NCI-H1436 treated with DMSO at 0.1 percent for 48 hours (cell line): ENCODE results near the gene MRPS15.
"Not testable (repeated sequence)": the region's sequence is repeated elsewhere in the genome, so short reads cannot be mapped to it uniquely, and the experiment has no call there.

Experiments used
- DNase-seq: peaks from one replicate; lab custom pipeline; 2025; lab: John Stamatoyannopoulos, UW

The MRPS15 gene

DNA sequence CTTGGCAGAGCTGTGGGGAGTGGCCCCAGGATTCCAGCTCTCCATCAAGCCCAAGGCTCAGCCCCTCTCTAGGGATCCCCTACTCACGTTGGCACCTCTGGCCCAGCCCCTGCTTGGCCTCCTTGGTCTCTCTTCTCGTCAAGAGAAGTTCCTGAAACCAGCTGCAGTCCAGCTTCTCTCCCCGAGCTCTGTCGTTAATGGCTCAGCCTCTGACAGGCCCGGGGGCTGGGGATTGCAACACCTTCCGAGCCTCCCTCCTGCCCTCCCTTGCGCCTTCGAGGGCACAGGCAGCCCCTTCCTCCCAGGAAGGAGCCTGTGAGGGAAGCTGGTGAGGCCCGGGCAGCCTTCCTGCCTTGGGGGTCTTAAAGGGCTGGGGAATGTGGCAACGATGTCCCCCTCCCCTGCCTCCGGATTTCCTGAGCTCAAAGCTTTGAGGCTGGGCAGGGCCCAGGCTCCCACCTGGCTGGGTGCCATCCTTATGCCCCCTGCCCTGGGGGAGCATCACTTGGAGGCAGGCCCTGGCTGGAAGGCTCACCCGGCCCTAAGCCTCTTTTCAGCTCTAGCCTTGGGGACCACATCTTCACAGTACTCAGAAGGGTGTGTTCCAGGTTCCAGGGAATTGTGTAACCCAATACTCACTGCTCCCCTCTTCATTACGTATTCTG is 18.7 kb upstream of the MRPS15 start, which contains the start of gene CSF3R:
CSF3R (minus strand) TSS at position 190 of the 665 bp plus-strand sequence. CDS start 3,417 bp downstream, outside the sequence.
- DNase-seq: no peak

DNA sequence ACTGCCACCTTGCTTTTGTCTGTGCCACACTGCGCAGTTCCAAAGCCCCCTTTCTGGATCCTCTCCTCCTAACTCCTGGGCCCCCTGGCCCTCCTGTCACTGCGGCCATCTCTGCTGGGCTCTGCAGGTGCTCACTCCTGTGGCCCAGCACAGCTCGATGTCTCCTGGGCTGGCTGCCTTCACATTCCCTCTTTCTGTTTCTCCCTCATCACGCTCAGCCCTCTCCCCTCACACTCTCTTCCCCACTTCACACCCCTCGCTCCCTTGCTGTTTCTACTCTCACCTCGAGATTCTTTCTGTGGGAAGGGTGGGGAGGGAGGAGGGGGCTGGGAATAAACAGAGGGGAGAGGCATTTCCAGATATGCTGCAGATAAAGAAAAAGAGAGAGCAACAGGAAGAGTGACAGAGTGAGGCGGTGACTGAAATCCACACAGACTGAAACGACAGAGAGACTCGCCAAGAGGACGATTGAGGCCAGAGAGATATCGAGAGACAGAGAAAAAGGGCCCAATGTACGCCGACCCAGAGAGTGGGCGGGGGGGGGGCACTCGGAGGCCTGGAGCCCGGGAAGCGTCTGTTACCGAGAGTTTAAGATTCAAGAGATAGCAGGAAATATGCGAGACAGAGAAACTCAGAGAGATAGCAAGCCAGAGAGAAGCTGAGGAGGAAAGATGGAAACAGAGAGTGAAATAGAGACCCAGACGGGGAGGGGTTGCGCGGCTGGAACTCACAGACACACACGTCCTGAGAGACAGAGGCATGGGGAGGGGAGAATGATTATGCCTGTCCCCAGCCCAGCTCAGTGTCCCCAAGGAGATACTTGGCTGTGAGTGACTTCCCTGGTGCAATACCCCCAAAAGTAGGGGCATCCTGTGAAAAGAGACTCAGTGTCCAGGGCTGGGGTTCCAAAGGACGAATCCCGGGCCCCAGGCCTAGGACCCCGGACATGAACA is 17.9 kb upstream of the MRPS15 start:
- no peak for DNase-seq

DNA sequence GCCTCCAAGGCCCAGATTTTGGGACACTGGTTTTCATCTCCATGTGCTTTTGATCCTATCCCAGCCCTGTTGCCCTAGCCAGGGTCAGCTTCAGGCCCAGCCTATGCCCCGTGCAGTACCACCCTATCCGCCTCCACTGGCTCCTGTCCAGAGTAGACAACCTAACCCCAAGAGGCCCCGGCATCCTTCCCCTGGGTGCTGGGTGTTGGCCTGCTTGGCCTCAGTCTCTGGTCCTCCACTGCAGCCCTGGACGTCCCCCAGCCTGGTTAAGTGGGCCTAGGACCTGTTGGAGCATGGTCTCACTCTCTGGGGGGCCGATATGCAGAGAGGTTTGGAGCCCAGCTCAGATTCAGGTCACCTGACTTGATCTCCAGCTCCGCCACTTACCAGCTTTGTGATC is 16.9 kb upstream of the MRPS15 start:
- no peak for DNase-seq

DNA sequence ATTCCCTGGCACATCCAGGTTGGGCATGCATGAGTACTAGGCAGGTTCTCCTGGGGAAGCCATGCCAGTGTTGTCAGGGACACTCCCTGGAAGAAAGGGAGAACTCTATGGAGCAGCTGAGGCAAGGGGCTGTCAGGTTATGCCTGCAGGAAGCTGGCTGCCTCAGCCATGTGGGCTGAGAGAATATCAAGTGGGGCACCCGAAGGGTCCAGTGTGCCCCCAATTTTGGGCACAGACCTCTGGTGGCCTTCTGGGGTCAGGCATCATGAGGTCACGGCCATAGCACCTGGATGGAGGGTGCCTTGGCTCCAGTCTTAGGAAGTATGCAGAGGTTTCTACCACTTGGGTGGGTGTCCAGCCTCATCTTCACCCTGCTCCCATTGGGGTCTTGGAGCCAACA is 16.0 kb upstream of the MRPS15 start:
- DNase-seq: no peak

DNA sequence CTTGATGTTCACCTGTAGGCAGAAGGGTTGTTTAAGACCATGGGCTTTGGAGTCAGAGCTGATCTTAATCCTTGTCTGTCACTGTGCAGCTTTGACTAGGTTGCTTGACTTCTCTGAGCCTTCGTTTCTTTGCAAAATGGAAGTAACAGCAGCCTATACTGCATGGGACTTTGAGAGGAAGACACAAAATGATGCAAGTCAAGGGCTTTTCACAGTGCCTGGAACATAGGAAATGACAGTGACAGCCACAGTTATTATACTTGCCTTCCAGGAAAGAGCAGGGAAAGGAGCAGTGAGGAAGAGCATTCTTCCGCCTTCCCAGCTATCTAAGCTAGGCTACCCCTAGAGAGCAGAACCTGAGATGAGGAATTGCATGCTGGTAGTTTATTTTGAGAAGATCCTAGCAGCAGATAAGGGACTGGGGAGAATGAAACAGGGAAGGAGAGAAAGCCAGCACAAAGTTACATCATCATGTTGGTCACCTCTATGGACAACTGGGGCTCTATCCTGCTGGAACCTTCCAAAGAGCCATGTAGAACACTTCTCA is 15.4 kb upstream of the MRPS15 start:
- no peak for DNase-seq

DNA sequence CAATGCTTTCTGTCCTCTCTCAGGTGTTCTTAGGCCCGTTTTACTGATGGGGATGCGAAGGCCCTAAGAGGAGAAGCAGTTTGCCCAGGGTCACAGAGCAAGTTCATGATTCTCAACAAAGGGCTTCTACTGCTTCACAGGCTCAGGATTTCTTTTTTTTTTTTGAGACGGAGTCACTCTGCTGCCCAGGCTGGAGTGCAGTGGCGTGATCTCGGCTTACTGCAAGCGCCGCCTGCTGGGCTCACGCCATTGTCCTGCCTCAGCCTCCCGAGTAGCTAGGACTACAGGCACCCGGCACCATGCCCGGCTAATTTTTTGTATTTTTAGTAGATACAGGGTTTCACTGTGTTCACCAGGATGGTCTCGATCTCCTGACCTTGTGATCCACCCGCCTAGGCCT is 13.4 kb upstream of the MRPS15 start:
- DNase-seq: not testable (repeated sequence)

DNA sequence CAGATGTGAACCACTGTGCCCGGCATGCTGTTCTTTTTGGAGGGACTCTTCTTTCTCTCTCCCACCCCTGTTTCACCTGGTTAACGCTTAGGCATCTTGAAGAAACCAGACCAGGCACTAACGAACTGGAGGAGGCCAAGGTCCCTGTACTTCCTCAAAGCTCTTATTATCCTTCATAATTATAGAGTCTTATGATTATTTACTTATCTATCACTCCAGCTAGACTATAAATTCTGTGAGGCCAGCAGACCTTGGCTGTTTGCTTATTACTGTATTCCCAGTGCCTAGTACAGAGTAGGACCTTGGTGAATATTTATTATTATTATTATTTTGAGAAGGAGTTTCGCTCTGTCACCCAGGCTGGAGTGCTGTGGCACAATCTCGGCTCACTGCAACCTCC is 12.8 kb upstream of the MRPS15 start:
- no peak for DNase-seq

DNA sequence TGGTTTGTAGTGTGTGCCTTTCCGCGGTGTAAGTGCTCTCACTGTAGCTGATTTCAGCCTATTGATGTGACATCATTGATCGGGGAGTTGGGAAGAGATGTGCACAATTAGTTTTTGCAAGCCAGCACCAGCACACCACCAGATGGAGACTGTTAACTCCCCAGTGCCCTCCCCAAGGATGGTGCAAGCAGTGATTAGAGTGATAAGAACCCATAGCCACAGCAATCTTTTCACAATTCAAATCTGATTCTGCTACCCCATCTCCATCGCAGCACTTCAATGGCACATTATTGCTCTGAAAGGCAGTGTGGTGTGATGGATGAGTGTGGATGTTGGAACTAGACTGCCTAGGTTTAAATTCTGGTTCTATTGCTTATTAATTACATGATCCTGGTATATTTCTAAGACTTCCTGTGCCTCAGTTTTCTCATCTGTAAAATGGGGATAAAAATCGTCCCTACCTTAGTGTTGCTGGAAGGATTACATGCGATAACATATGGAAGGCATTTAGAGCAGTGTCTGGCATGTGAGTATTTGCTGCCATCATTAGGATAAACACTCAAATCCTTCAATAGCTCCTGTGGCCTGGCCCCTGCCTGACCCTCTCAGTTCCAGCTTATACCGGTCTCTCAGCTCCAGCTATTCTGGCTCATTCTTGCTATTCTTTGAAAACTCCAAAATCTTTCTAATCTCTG is 11.9 kb upstream of the MRPS15 start:
- no peak for DNase-seq

DNA sequence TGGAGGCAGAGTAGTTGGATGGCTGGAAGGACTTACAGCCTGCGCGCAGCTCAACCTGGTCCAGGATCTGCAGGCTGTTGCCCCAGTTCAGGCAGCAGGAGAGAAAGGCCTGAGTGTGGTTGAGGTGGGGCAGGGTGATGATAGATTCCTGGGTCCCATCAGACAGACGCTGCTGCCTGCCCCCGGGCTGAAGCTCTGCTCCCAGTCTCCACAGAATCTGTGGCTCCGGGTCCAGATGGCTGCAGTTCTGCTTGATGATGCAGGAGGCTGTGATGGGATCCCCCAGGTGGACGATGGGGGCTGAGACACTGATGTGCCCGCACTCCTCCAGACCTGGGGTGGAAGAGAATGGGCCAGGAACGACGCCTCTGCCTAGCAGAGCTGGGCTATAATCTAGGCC is 11.2 kb upstream of the MRPS15 start:
- no peak for DNase-seq

DNA sequence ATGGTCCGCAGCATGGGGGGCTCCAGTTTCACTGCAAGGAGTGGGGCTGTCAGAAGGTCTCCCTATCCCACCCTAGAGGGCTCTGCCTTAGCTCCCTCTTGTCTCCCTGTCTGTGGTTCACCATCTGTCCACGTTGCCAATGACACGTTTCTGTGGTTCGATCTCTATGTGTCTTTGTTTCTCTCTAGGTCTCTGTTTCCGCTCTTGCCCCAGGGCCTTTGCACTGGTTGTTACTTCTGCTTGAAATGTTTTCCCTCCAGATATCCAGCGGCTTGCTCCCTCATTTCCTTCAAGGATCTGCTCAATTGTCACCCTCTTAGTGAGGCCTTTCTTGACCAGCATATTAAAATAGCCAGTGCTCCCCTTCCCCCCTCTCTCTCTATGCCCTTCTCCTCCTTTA is 8.5 kb upstream of the MRPS15 start:
- DNase-seq: no peak

DNA sequence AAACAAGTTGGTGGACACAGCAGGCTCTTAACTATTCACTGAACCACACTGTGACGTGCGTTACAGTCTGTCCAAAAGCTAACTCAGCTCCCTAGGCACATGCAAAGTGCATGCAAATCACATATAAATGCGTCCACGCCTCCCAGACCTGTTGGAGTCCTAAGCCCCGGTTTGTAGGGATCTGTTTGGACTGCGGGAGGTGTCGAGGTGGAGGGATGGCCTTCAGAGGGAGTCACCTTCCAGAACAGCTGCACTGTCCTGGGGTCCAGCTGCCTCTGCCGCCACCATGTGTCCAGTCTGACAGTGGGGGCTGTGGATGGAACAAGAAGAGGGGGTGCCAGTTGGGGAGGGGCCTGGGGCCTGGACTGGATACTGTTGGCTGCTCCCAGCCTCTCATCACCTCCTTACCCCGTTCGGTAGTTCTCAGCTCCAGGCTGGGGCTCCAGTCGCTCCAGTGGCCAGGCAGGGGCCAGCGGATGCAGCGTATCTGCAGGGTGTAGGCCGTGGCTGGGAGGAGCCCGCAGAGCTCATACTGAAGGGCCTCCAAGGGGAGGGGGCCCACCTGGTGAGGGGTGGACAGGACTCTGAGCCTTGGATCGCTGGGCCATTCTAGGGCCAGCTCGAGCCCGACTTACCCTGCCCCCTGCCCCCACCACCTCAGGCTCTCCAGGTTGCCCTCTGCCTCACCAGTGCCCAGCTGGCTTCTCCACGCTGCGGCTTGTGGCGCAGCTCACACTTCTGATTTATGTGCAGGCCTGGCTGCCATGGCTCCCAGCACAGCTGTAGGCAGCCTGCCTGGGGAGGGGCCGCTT is 7.9 kb upstream of the MRPS15 start:
- DNase-seq: no peak

DNA sequence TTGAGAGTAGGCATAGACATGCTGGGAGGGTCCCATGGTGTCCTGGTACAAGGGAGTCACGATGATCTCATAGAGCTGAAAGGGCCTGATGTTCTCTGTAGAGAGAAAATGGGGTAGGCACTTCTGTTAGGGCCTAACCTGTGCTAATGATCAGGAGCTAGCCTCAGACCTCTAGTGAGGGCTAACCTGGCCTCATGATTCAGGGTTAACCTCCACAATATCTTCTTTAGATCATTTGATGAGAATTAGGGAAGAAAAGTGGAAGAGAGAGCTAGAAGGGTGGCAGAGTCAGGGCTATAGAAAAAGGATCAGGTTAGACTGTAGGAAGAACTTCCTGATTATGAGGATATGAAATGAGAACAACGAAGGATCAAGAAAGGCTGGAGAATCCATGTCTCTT is 5.0 kb upstream of the MRPS15 start:
- DNase-seq: no peak

DNA sequence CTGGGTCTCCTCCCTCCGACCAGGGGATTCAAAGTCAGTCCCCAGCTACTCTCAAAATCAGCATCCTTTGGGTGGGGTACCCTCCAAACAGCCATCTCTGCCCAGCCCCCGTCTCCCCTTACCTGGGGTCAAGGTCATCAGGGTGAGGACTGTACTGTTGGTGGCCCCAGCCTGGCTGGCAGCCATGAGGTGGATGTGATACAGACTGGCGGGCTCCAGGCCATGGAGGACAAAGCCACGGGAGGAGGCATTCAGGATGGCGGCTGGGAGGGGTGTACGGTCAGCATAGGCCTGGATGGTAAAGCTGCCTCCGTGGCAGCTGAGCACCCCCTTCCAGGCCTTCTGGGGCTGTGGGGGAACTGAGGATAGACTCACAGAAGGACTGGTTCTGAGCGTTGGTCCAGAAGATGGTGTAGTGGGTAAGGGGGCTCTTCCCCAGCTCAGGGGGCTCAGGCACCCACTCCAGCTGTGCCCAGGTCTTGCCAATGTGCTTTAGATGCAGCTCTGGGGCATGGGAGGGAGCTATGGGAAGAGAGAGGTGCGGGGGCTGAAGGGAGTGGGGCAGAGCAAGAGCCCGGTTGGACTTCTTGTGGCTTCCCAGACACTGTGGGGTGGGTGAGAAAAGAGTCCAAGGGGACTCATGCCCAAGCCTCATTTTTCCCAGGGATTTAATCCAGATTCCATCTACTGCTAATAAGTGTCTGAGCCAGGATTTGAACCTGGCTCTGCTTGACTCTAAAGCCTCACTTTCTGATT is 3.7 kb upstream of the MRPS15 start:
- DNase-seq: no peak

DNA sequence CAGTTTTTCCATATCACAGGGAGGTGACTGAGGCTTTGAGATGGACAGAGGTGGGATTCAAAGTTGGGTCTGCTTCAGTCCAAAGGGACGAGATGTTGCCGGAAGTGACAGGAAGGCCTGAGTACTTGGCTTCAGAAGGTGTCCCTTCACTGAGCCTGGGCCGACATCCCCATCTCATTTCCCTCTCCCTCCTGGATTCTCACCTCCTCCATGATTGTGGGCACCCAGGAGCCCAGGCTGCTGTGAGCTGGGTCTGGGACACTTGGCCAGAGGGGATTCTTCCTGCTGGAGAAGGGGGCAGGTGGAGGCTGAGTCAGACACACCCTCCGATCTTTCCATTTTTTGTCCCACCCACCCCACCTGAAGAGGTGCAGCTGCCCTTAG is 2.8 kb upstream of the MRPS15 start:
- DNase-seq: no peak

DNA sequence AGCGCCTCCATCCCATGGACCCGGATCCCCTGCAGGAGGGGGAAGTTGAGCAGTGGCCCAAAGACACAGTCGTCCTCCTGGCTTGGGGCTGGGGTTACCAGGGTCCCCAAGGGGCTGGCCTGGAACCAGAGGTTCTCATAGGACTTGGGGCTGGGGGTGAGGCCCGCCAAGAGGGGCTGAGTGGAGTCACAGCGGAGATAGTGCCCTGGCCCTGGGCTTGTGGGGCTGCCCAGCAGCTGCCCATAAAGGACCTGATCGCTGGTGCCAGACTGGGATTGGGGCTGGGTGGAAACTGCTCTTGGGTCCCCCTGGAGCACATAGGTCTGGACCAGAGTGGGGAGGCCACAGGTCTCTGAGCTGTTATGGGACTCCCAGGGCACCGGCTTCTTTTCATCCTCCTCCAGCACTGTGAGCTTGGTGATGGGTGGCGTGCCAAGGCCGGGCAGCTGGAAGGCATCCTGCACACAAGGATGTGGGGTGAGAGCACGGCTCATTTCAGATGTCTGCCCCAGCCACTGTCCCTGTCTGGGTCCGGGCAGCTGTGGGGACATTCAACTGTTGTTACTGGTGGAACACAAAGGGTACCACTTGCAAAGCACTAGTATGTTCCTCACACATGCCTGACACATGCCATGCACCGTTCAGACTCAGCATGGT is 2.3 kb upstream of the MRPS15 start:
- no peak for DNase-seq

DNA sequence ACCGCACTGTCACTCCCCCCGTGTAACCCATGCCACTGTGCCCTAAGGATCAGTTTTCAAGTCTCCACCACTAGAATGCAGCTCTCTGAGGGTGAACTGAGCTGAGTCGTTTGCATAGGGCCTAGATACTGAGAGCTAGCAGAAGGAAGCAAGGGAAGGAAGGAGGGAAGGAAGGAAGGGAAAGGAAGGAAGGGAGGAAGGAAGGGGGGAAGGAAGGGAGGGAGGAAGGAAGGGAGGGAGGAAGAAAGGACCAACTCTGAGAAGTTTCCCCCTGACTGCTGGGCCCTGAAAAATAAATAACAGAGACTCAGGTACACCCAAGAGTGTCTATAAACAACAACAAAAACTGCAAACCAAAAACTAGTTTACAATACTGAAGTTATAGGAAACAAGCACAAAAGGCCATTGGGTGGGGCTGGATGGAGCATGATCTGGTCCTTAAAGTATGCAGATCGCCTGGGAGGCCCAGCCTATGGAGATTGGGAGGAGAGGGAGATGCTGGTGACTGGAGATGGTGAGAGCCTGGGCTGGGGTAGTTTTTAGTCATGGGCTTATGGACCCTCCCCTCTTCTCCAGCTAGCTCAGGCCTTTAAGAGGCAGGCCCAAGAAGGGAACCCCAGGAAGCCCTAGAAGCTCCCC is 1.7 kb upstream of the MRPS15 start:
- no peak for DNase-seq

DNA sequence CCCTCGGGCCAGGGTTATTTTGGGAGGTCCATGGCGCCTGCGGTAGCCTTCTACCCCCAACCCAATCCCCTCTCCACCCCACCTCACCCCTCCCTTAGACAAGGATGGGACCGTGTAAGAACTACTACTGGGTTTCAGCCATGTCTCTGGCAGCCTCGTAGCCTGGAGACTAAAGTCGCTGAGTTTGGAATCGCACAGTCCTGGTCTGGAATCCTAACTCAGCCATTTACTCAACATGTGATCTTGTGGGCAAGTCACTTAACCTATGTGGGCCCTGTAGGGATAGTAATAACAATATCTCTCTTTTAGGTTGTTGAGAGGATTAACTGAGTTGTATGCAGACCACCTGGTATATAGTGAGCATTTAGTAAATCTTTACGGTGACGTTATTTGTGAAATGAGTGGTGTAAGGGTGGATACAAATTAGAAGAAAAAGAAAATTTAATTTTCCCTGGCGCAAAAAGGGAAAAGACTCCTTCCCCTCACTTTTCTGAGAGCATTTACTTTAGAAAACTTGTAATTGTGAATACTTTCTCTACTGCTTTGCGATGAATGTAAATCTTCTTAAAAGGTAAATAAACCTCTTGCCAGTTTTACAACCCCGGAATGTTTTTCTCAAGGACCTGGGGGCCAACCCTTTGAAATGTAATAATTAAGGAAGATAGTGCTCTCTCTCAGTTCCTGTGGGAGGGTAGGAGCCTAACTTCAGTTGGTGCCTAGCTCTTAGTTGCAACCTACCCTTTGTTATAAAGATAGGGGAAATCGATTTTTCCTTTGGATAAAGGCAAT is 615 bp upstream of the MRPS15 start:
- DNase-seq: peak; percentile 38

DNA sequence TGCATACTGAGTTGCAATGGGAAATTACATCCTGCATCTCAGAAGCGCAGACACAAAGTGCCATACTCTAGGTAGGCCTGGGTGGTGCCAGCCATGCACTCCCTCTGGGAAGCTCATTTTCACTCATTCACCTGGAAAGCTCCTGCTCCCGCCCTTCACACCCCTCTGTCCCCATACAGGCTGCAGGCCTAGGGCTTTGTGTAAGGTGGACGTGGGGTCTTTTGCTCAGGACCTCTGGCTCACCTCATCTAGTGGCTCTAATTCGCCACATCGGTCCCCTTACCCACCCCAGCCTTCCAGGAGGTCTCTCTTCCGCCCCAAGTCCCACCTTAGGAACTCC is 751 bp downstream of the MRPS15 start:
- no peak for DNase-seq

DNA sequence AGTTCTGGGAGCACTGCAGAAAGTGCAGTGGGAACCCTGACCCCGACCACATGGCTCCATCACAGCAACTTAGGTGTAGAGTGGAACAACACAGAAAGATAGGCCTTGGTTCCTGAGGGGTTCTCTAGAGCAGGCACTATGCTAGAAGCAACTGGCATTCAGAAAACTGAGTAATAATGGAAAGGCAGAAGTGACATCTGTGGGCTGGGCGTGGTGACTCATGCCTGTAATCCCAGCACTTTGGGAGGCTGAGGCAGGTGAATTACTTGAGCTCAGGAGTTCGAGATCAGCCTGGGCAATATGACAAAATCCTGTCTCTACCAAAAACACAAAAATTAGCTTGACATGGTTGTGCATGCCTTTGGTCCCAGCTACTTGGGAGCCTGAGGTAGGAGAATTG is 5.3 kb downstream of the MRPS15 start:
- no peak for DNase-seq
